Omental fat pad (tissue), 4 donors: Measurements from ENCODE around the gene MZF1. TPM values are rescaled to one million over a fixed set of nuclear protein-coding genes. Genes with fewer than 3 reads are reported as not detected.

ENCODE experiments used
- ATAC-seq: fragments of 150-250 bp; one replicate; pipeline ENCODE4 v1.9.1; 2016; ENCODE audit warnings: mild to moderate bottlenecking, moderate library complexity; ENCODE audit not compliant: low FRiP score
- DNase-seq: peaks from one replicate; pipeline ENCODE4 v3.0.0-alpha.2; 2019; ENCODE audit warnings: low spot score
- total RNA-seq, 4 donors: library from RNA; depleted of rRNA; stranded (reverse); fragments of >200 nt; gene quantifications; one replicate each; pipeline ENCODE4 v1.1.0, GENCODE V29; 2016
- TF ChIP-seq, protein P1 (sequence below), 3 donors: fragments of 450-650 bp; IDR thresholded peaks; one replicate each; pipeline ENCODE4 v1.5.1; 2016 to 2017; ENCODE audit warnings: antibody characterized with exemption in 3 of 3, mild to moderate bottlenecking in 3 of 3, moderate library complexity in 2 of 3

The MZF1 gene
- total RNA-seq, 4 donors from 2014 or later, result 15.8 to 32.5 (median 22.1) TPM

DNA sequence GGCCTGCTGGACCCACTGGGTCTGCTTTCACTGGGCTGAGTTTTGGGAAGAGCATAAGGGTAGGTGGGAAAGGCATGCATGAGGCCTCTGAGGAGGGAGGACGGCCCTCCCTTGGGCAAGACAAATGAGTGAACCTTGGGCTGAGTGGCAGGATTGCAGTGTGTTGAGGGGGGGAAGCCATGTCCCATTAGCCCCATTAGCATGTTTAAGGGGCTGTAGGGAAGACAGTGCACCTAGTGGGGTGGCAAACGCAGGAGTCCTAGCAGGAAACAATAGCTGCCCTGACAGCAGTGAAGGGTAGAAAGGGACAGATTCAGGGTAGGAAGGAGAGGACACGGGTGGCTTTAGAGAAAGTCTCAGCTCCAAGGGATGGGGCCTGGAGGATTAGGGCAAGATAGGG is 50.4 kb downstream of the MZF1 start:
- no peak for ATAC-seq
- TF ChIP-seq, protein P1, sequence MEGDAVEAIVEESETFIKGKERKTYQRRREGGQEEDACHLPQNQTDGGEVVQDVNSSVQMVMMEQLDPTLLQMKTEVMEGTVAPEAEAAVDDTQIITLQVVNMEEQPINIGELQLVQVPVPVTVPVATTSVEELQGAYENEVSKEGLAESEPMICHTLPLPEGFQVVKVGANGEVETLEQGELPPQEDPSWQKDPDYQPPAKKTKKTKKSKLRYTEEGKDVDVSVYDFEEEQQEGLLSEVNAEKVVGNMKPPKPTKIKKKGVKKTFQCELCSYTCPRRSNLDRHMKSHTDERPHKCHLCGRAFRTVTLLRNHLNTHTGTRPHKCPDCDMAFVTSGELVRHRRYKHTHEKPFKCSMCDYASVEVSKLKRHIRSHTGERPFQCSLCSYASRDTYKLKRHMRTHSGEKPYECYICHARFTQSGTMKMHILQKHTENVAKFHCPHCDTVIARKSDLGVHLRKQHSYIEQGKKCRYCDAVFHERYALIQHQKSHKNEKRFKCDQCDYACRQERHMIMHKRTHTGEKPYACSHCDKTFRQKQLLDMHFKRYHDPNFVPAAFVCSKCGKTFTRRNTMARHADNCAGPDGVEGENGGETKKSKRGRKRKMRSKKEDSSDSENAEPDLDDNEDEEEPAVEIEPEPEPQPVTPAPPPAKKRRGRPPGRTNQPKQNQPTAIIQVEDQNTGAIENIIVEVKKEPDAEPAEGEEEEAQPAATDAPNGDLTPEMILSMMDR (IDR thresholded peaks at IDR 0.05), result no peak
- DNase-seq, result no peak

DNA sequence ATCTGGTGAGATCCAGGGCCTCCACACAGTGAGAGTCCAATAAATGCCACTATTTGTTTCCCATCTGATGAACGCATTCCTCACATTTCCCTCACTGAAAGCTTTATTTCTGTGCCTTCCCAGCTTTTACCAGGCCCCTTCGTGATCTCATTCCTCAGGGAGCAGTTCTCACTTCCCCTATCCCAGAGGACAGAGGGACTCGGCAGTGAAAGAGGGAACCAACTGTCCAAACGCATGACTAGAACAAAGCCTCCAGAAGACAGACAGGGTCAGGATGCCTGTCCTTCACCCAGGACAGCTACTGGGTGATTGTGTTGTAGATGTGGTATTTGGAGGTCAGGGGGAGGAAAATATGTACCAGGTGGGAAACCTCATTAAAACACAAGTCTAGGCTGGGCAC is 51.5 kb downstream of the MZF1 start:
- ATAC-seq, result no peak
- TF ChIP-seq, protein P1 (IDR thresholded peaks at IDR 0.05), result no peak

DNA sequence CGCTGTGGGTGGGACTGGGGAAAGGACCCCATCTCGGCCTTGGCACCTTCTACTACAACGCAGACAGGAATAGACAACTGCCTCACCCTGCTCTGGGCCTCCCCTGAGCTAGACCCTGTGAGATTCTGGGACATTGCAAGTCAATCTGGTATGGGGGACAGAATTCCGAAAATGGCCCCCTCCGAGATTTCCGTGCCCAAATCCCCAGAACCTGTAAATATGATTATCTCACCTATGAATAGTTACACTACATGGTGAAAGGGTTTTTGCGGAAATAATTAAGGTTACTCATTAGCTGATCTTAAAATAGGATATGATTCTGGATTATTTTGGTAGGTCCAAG is 52.9 kb downstream of the MZF1 start:
- DNase-seq, result no peak
- no peak for ATAC-seq
- TF ChIP-seq, protein P1 (IDR thresholded peaks at IDR 0.05), result no peak

More for the DNA sequence above, 51.5 kb downstream of the MZF1 start:
- DNase-seq, result no peak

DNA sequence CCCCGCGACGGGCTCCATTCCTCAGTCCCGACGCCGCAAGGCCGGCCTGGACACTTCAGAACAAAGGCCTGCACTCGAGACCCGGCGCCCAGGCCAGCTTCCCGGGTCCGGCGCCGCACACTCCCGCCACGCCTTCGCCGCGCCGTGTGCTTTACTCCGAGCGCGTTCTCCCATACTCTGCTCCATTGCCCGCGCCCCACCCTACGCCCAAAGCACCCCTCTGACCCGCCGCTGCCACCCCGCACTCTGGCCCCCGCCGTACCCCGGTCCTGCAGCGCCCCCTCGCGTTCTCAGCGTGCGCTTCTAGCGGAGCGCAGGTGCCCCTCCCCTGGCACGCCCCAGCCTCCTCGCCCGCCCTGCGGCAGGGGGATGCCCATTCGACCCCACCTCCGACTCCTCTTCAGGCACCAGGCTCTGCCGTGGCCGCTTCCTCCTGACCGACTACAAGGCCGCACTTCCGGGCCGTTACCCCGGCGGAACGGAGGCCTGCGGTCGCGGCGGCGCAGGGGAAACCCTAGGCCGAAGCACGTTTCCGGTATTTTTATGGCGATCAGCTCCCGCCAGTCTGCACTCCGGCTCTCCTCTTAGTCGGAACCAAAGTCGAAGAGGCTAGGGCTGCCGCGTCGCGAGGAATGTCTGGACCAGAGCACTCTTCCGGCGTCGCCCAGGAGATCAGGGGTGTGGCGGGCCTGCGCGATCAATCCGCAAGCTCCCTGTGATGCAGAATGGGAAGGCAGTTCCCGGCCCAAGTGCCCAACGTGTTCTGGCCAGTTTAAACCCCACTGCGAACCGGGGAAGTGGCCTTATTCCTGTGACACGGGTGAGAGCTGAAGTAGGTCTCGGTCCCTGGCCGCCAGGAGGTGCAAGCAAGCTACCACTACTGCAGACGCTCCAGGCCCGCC is 53.5 kb downstream of the MZF1 start, which contains the start of gene ZBTB45:
Gene ZBTB45, minus strand, starts transcription at position 456 of the 902 bp plus-strand sequence. CDS start 2,137 bp downstream, outside the sequence.
- DNase-seq (peak; percentile 72), ATAC-seq (peak; percentile 92)
- TF ChIP-seq, protein P1 (IDR thresholded peaks at IDR 0.05), result peak in 2 of 3 donors; percentile 18 to 70

DNA sequence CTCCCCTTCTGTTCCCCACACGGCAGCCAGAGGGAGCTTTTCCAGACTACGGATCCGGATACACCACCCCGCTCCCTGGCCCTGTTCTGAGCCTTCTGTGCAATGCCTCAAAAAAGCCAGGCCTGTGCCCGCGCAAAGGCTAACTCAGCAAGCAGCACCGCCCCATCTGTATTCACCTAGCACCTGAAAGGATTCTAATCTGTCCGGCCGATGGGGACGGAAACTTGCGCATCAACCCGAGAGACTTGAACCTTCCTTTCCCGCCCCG is 54.1 kb downstream of the MZF1 start:
- TF ChIP-seq, protein P1 (IDR thresholded peaks at IDR 0.05), result peak in 1 of 3 donors; percentile 47
- DNase-seq (peak; percentile 25), ATAC-seq (peak; percentile 46)

DNA sequence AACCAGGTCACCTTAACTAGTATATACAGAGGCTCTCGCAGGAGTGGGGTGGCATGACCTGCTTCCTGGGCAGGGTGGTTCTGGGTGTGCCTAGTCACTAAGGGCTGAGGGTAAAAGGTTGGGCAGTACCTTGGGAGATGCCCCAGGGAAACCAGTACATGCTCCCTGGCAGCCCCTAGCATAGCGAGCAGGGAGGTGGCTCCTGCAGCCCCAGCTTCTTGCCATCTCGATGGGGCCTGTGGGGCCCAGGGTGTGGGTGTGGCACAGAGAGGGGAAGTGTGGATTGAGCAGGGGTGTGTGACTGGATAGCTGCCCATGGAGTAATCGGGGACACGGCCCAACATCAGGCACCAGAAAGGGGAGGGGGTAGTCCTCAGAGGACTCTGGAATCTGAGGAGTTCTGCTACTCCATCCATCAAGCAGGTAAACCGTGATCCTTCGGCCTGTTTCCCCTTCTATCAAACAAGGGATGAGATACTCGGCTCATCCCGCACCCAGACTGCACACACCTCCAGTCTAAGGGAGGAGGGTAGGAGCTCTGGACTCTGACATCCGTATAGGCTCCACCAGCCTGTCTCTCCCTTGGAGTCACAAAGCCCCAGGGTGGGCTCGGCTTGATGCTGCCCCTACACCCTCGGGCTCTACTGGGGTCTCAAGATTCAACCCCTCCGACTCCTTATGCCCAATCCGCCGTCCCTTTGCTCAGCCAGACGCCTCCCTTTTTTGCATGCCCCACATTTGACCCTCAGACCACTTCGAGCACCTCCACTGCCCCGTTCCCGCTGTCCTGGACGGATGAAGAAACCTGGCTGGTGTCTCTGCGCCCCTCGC is 54.7 kb downstream of the MZF1 start:
- DNase-seq (no peak), ATAC-seq (no peak)
- TF ChIP-seq, protein P1 (IDR thresholded peaks at IDR 0.05), result no peak
